ENCODE measurements around the gene ZDHHC22.

- TF ChIP-seq CTCF (IDR thresholded peaks at IDR 0.05): no peak
- no peak for TF ChIP-seq POLR2A (IDR thresholded peaks at IDR 0.05)
Measured at GRCh38 chr14:77172916-77173315, 31.3 kb upstream of the ZDHHC22 start.

Data from adrenal gland (tissue), 5 donors.